Panc1 (cell line): Measurements from ENCODE around the gene GALNT14. TPM values are rescaled to one million over a fixed set of nuclear protein-coding genes. Genes with fewer than 3 reads are reported as not detected.

Experiments used
- ATAC-seq: fragments of 200-7000 bp; cut with Tn5 transposase; 2 replicates; pipeline ENCODE4 v1.9.1; 2020; ENCODE audit warnings: mild to moderate bottlenecking, moderate library complexity
- BruUV-seq: library from RNA; stranded (reverse); fragments of 400-500 nt; replicated peaks from 2 replicates; lab custom pipeline; 2021; lab: Mats Ljungman, UMichigan
- CTCF ChIA-PET: fragments of 300-600 bp; sonication (Branson Sonifier 250); formaldehyde crosslinking; loops from one replicate; lab custom pipeline; 2022; ENCODE audit warnings: antibody characterized with exemption; lab: Charles Lee
- POLR2A ChIA-PET: fragments of 300-600 bp; sonication (Branson Sonifier 250); formaldehyde crosslinking; loops from one replicate; lab custom pipeline; 2022; ENCODE audit warnings: antibody characterized with exemption; lab: Charles Lee
- DNase-seq: peaks from one replicate; pipeline ENCODE4 v3.0.0-alpha.2; 2010; ENCODE audit warnings: low read depth, low spot score
- H3K27ac ChIP-seq: 2 replicates; pipeline ENCODE4 v1.5.1; 2011; ENCODE audit warnings: mild to moderate bottlenecking, low read length, inconsistent platforms
- H3K27me3 ChIP-seq: fragments of 200-500 bp; sonication (Bioruptor generic); 2 replicates; pipeline ENCODE4 v1.6.0; 2014; ENCODE audit warnings: low read length, inconsistent platforms; ENCODE audit not compliant: control insufficient read depth, insufficient read depth
- H3K36me3 ChIP-seq: fragments of 200-500 bp; sonication (Bioruptor generic); 2 replicates; pipeline ENCODE4 v1.5.1; 2014; ENCODE audit warnings: inconsistent platforms, mild to moderate bottlenecking, low read length, moderate library complexity; ENCODE audit not compliant: control insufficient read depth, insufficient read depth
- H3K4me1 ChIP-seq: 2 replicates; pipeline ENCODE4 v1.5.1; 2011; ENCODE audit warnings: inconsistent platforms, mild to moderate bottlenecking, low read length, moderate library complexity; ENCODE audit not compliant: control insufficient read depth, insufficient read depth
- H3K4me3 ChIP-seq, 2 experiments: 2 replicates each; pipeline ENCODE4 v1.5.1; 2011 to 2012; ENCODE audit warnings: low read depth in 2 of 2, low read length in 2 of 2, mild to moderate bottlenecking in 2 of 2, inconsistent platforms in 1 of 2, moderate library complexity in 1 of 2
- H3K9me3 ChIP-seq: fragments of 200-500 bp; sonication (Bioruptor generic); 2 replicates; pipeline ENCODE4 v1.5.1; 2014; ENCODE audit warnings: low read depth, mild to moderate bottlenecking, inconsistent platforms, low read length, moderate library complexity; ENCODE audit not compliant: control insufficient read depth, insufficient read depth
- POLR2AphosphoS5 ChIP-seq: IDR thresholded peaks from 2 replicates; pipeline ENCODE4 v1.6.1; 2012; ENCODE audit warnings: mild to moderate bottlenecking, low read depth, low read length, moderate library complexity
- SIN3A ChIP-seq: IDR thresholded peaks from 2 replicates; pipeline ENCODE4 v1.6.1; 2012; ENCODE audit warnings: low read depth, mild to moderate bottlenecking, low read length, moderate library complexity, borderline replicate concordance; ENCODE audit not compliant: insufficient read depth
- TCF7L2 ChIP-seq: IDR thresholded peaks from 2 replicates; pipeline ENCODE4 v1.6.1; 2011; ENCODE audit warnings: mild to moderate bottlenecking, low read depth, low read length, inconsistent platforms
- in situ Hi-C: cut with HindIII; loops from 2 replicates; pipeline ENCODE4 v1.10.0; 2016; ENCODE audit warnings: low sequenced_read_pairs, low pct_unique_long_range_greater_than_20kb
- intact Hi-C: fragments of 100-400 bp; cut with micrococcal nuclease; formaldehyde crosslinking; loops from one replicate; pipeline ENCODE4 v1.10.0; 2022; ENCODE audit not compliant: unreplicated experiment
- total RNA-seq: library from RNA; stranded (reverse); gene quantifications from one replicate; pipeline ENCODE4 v1.2.1, GENCODE V29; 2021; ENCODE audit not compliant: unreplicated experiment
- TF ChIP-seq, protein P1 (sequence below), 2 experiments: IDR thresholded peaks; 2 replicates each; pipeline ENCODE4 v1.6.1; 2011 to 2012; ENCODE audit warnings: low read depth in 2 of 2, control low read depth in 1 of 2, low read length in 1 of 2, mild to moderate bottlenecking in 1 of 2, moderate library complexity in 1 of 2; ENCODE audit not compliant: insufficient read depth in 1 of 2
- TF ChIP-seq, protein P2 (sequence below): fragments of 450-650 bp; IDR thresholded peaks from 2 replicates; pipeline ENCODE4 v1.5.1; 2017; ENCODE audit warnings: mild to moderate bottlenecking

The GALNT14 gene
- total RNA-seq, 1 experiment from 2014 or later = 0.67 TPM

DNA sequence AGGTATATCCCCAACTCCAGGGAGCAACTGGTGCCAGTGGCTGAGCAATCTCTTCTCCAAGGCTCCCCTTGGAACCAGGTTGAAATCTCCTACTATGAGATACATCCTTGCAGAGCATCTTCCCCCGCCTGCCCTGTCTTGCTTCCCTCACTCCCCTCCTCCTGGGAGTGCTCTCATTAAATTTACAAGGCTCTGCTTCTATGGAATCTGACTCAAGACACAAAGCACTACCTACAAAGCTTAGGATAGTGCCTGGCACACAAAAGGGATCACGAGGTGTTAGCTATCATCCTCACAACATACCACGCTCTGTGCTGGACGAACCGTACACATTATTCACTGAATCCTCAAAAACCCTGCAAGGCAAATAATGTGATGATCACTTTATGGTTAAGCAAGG is 121.6 kb downstream of the GALNT14 start:
- intact Hi-C loops (no loop called here), in situ Hi-C loops (no loop called here)
- ChIA-PET CTCF (no interaction called here), POLR2A (no interaction called here)
- ATAC-seq (no peak), DNase-seq (no peak)
- Histone ChIP-seq H3K9me3 (no peaks in the 10 kb centered on the region), H3K4me1 (no peaks in the 10 kb centered on the region), H3K36me3 (no peaks in the 10 kb centered on the region), H3K27ac (no peak overlapping the region), H3K4me3 (no peak overlapping the region), H3K27me3 (no peaks in the 10 kb centered on the region; the same call in 1 of the 2 replicates)
- TF ChIP-seq, protein P1, sequence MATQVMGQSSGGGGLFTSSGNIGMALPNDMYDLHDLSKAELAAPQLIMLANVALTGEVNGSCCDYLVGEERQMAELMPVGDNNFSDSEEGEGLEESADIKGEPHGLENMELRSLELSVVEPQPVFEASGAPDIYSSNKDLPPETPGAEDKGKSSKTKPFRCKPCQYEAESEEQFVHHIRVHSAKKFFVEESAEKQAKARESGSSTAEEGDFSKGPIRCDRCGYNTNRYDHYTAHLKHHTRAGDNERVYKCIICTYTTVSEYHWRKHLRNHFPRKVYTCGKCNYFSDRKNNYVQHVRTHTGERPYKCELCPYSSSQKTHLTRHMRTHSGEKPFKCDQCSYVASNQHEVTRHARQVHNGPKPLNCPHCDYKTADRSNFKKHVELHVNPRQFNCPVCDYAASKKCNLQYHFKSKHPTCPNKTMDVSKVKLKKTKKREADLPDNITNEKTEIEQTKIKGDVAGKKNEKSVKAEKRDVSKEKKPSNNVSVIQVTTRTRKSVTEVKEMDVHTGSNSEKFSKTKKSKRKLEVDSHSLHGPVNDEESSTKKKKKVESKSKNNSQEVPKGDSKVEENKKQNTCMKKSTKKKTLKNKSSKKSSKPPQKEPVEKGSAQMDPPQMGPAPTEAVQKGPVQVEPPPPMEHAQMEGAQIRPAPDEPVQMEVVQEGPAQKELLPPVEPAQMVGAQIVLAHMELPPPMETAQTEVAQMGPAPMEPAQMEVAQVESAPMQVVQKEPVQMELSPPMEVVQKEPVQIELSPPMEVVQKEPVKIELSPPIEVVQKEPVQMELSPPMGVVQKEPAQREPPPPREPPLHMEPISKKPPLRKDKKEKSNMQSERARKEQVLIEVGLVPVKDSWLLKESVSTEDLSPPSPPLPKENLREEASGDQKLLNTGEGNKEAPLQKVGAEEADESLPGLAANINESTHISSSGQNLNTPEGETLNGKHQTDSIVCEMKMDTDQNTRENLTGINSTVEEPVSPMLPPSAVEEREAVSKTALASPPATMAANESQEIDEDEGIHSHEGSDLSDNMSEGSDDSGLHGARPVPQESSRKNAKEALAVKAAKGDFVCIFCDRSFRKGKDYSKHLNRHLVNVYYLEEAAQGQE (IDR thresholded peaks at IDR 0.05; ENCODE audit: insufficient read depth in 1 of 2, low read depth in 2 of 2, low read length in 1 of 2) = no peak
- no peak for TF ChIP-seq POLR2AphosphoS5
- TF ChIP-seq, protein P2, sequence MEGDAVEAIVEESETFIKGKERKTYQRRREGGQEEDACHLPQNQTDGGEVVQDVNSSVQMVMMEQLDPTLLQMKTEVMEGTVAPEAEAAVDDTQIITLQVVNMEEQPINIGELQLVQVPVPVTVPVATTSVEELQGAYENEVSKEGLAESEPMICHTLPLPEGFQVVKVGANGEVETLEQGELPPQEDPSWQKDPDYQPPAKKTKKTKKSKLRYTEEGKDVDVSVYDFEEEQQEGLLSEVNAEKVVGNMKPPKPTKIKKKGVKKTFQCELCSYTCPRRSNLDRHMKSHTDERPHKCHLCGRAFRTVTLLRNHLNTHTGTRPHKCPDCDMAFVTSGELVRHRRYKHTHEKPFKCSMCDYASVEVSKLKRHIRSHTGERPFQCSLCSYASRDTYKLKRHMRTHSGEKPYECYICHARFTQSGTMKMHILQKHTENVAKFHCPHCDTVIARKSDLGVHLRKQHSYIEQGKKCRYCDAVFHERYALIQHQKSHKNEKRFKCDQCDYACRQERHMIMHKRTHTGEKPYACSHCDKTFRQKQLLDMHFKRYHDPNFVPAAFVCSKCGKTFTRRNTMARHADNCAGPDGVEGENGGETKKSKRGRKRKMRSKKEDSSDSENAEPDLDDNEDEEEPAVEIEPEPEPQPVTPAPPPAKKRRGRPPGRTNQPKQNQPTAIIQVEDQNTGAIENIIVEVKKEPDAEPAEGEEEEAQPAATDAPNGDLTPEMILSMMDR = no peak
- no peak for TF ChIP-seq SIN3A
- TF ChIP-seq TCF7L2 = no peak
- BruUV-seq = no TSS peak

DNA sequence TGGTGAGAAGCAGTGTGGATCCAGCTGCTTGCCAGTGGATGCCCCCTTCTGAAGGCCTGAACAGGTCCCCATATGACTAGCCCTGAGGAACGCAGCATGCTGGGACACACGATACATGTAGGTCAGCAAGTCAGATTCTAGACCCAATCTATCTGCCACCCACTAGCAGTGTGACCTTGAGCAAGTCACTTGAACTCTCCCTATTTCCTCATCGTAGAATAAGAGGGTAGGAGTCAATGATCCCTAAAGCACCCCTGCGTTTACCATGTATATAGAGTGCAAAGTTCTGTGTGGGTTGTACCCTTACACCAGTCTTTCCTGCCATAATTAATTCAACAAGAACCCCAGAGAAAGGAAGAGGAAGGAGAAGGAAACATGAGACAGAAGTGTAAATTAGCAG is 123.7 kb downstream of the GALNT14 start:
- ChIA-PET POLR2A (no interaction called here), CTCF (no interaction called here)
- intact Hi-C loops = no loop called here

More for the DNA sequence above, 123.7 kb downstream of the GALNT14 start:
- H3K4me3 ChIP-seq = no peak overlapping the region
- ATAC-seq (no peak), DNase-seq (no peak)
- H3K4me1 ChIP-seq = no peaks in the 10 kb centered on the region
- TF ChIP-seq, protein P2 = no peak
- TF ChIP-seq TCF7L2 = no peak
- TF ChIP-seq SIN3A = no peak
- TF ChIP-seq POLR2AphosphoS5 = no peak
- TF ChIP-seq, protein P1 (IDR thresholded peaks at IDR 0.05; ENCODE audit: insufficient read depth in 1 of 2, low read depth in 2 of 2, low read length in 1 of 2) = no peak
- in situ Hi-C loops = no loop called here
- no peaks in the 10 kb centered on the region for H3K36me3 ChIP-seq
- H3K9me3 ChIP-seq = no peaks in the 10 kb centered on the region
- no TSS peak for BruUV-seq
- H3K27me3 ChIP-seq = no peaks in the 10 kb centered on the region; the same call in 1 of the 2 replicates
- H3K27ac ChIP-seq = no peak overlapping the region
